H9 (cell line): ENCODE measurements around the gene TACR2. TPM values are rescaled to one million over a fixed set of nuclear protein-coding genes. Genes with fewer than 3 reads are reported as not detected.

ENCODE experiments used
- DNase-seq: peaks from one replicate; pipeline ENCODE4 v3.0.0-alpha.2; 2017
- H2AFZ ChIP-seq: one replicate; pipeline ENCODE4 v1.6.1; 2013; ENCODE audit warnings: mild to moderate bottlenecking, low read length, control low read depth, moderate library complexity
- H2AK5ac ChIP-seq: 2 replicates; pipeline ENCODE4 v1.6.1; 2013; ENCODE audit warnings: low read length, control low read depth, mixed read lengths; ENCODE audit not compliant: insufficient read length
- H2BK120ac ChIP-seq: one replicate; pipeline ENCODE4 v1.6.1; 2013; ENCODE audit warnings: low read depth, mild to moderate bottlenecking, low read length, control low read depth, inconsistent platforms; ENCODE audit not compliant: poor library complexity, severe bottlenecking
- H2BK12ac ChIP-seq: 2 replicates; pipeline ENCODE4 v1.6.1; 2013; ENCODE audit warnings: low read length, control low read depth, mixed read lengths, low read depth; ENCODE audit not compliant: insufficient read length
- H2BK15ac ChIP-seq: 2 replicates; pipeline ENCODE4 v1.6.1; 2013; ENCODE audit warnings: low read depth, low read length, control low read depth
- H2BK20ac ChIP-seq: one replicate; pipeline ENCODE4 v1.6.1; 2013; ENCODE audit warnings: low read depth, mild to moderate bottlenecking, low read length, control low read depth, inconsistent platforms; ENCODE audit not compliant: poor library complexity, severe bottlenecking
- H2BK5ac ChIP-seq: 2 replicates; pipeline ENCODE4 v1.6.1; 2013; ENCODE audit warnings: low read length, control low read depth, mixed read lengths; ENCODE audit not compliant: insufficient read length
- H3K14ac ChIP-seq: 2 replicates; pipeline ENCODE4 v1.6.1; 2013; ENCODE audit warnings: low read length, control low read depth; ENCODE audit not compliant: insufficient read depth
- H3K18ac ChIP-seq: 2 replicates; pipeline ENCODE4 v1.6.1; 2013; ENCODE audit warnings: low read depth, mild to moderate bottlenecking, mixed read lengths, low read length, control low read depth; ENCODE audit not compliant: insufficient read length
- H3K23ac ChIP-seq: 2 replicates; pipeline ENCODE4 v1.6.1; 2013; ENCODE audit warnings: low read length, control low read depth, mixed read lengths, low read depth; ENCODE audit not compliant: insufficient read length
- H3K23me2 ChIP-seq: 2 replicates; pipeline ENCODE4 v1.6.1; 2013; ENCODE audit warnings: low read depth, mild to moderate bottlenecking, mixed read lengths, low read length, control low read depth; ENCODE audit not compliant: insufficient read length, poor library complexity, severe bottlenecking
- H3K27ac ChIP-seq: 2 replicates; pipeline ENCODE4 v1.5.1; 2013; ENCODE audit warnings: low read length, control low read depth, mixed read lengths, low read depth; ENCODE audit not compliant: insufficient read length
- H3K27me3 ChIP-seq: 2 replicates; pipeline ENCODE4 v1.6.1; 2013; ENCODE audit warnings: low read length, control low read depth, inconsistent platforms; ENCODE audit not compliant: insufficient read depth
- H3K4ac ChIP-seq: 2 replicates; pipeline ENCODE4 v1.6.1; 2013; ENCODE audit warnings: low read depth, mild to moderate bottlenecking, control low read depth, inconsistent platforms, low read length, moderate library complexity
- H3K4me1 ChIP-seq: 2 replicates; pipeline ENCODE4 v1.6.1; 2013; ENCODE audit warnings: low read length, control low read depth, inconsistent platforms; ENCODE audit not compliant: insufficient read depth
- H3K4me2 ChIP-seq: 2 replicates; pipeline ENCODE4 v1.6.1; 2013; ENCODE audit warnings: low read length, control low read depth, mixed read lengths; ENCODE audit not compliant: insufficient read length, insufficient read depth
- H3K56ac ChIP-seq: 2 replicates; pipeline ENCODE4 v1.6.1; 2013; ENCODE audit warnings: low read depth, mild to moderate bottlenecking, mixed read lengths, low read length, control low read depth; ENCODE audit not compliant: insufficient read length
- H3K79me1 ChIP-seq: 2 replicates; pipeline ENCODE4 v1.6.1; 2013; ENCODE audit warnings: low read depth, mild to moderate bottlenecking, moderate library complexity, low read length, control low read depth, inconsistent platforms; ENCODE audit not compliant: insufficient read depth, poor library complexity, severe bottlenecking
- H3K79me2 ChIP-seq: 2 replicates; pipeline ENCODE4 v1.6.1; 2013; ENCODE audit warnings: low read length, control low read depth, inconsistent platforms; ENCODE audit not compliant: insufficient read depth
- H3K9ac ChIP-seq: 2 replicates; pipeline ENCODE4 v1.6.1; 2013; ENCODE audit warnings: low read length, control low read depth, mixed read lengths; ENCODE audit not compliant: insufficient read length; ENCODE audit errors: extremely low read depth
- H3K9me3 ChIP-seq: one replicate; pipeline ENCODE4 v1.6.1; 2013; ENCODE audit warnings: low read depth, low read length, inconsistent platforms; ENCODE audit not compliant: control insufficient read depth
- H3T11ph ChIP-seq: one replicate; pipeline ENCODE4 v1.6.1; 2013; ENCODE audit warnings: mild to moderate bottlenecking, low read length, control low read depth, inconsistent platforms
- H4K20me1 ChIP-seq: one replicate; pipeline ENCODE4 v1.6.1; 2013; ENCODE audit not compliant: control insufficient read depth, insufficient read length, insufficient read depth
- H4K5ac ChIP-seq: 2 replicates; pipeline ENCODE4 v1.6.1; 2013; ENCODE audit warnings: low read depth, mild to moderate bottlenecking, mixed read lengths, low read length, control low read depth; ENCODE audit not compliant: insufficient read length
- H4K8ac ChIP-seq: replicated peaks from 2 replicates; pipeline ENCODE4 v1.6.1; 2013; ENCODE audit warnings: low read length, control low read depth, mixed read lengths, low read depth; ENCODE audit not compliant: insufficient read length
- H4K91ac ChIP-seq: 2 replicates; pipeline ENCODE4 v1.6.1; 2013; ENCODE audit warnings: low read depth, mild to moderate bottlenecking, moderate library complexity, mixed read lengths, low read length, control low read depth; ENCODE audit not compliant: insufficient read length
- H3K27ac Mint-ChIP-seq, 3 experiments: 2 replicates in 2 of 3; 3 replicates in 1 of 3; pipeline ENCODE4 v1.8.0; 2020 to 2021; ENCODE audit warnings: mixed read lengths in 3 of 3, mild to moderate bottlenecking in 1 of 3, moderate library complexity in 1 of 3
- H3K27me3 Mint-ChIP-seq: 2 replicates; pipeline ENCODE4 v1.8.0; 2021; ENCODE audit warnings: low read depth, mild to moderate bottlenecking, moderate library complexity, mixed read lengths
- H3K36me3 Mint-ChIP-seq, 3 experiments: 2 replicates in 2 of 3; 3 replicates in 1 of 3; pipeline ENCODE4 v1.8.0; 2020 to 2021; ENCODE audit warnings: low read depth in 3 of 3, mixed read lengths in 3 of 3; ENCODE audit not compliant: insufficient read depth in 1 of 3
- H3K4me1 Mint-ChIP-seq, 2 experiments: 2 replicates each; pipeline ENCODE4 v1.8.0; 2020; ENCODE audit warnings: mixed read lengths in 2 of 2
- H3K4me3 Mint-ChIP-seq, 2 experiments: 2 replicates in 1 of 2; 3 replicates in 1 of 2; pipeline ENCODE4 v1.8.0; 2020 to 2021; ENCODE audit warnings: mild to moderate bottlenecking in 2 of 2, mixed read lengths in 2 of 2, moderate library complexity in 1 of 2
- H3K9me3 Mint-ChIP-seq, 2 experiments: 2 replicates in 1 of 2; 3 replicates in 1 of 2; pipeline ENCODE4 v1.8.0; 2020; ENCODE audit warnings: mild to moderate bottlenecking in 2 of 2, mixed read lengths in 2 of 2, moderate library complexity in 1 of 2
- CTCF ChIP-seq: fragments of 200-600 bp; sonication (generic); conservative IDR thresholded peaks from 3 replicates; pipeline ENCODE4 v1.8.0; 2021; ENCODE audit warnings: antibody characterized with exemption, mild to moderate bottlenecking
- WGBS: extraction: QIAGEN DNeasy Blood & Tissue Kit; methylation state at CpG from one replicate; pipeline ENCODE4 v1.1.7; 2013; ENCODE audit warnings: missing lambda C conversion rate, low lambda C conversion rate, mixed read lengths; ENCODE audit not compliant: insufficient read length; ENCODE audit errors: extremely low coverage; 5-methylcytosine and 5-hydroxymethylcytosine counted together
- total RNA-seq: library from RNA; stranded (reverse); gene quantifications from 2 replicates; pipeline ENCODE4 v1.2.1, GENCODE V29; 2021

The TACR2 gene
- total RNA-seq, 1 experiment from 2014 or later, result not detected

- no peak for DNase-seq
Measured at GRCh38 chr10:69353977-69354635, 62.6 kb downstream of the TACR2 start.

More at GRCh38 chr10:69353977-69354635, 62.6 kb downstream of the TACR2 start:
- no peaks in the 10 kb centered on the region for H3K9me3 ChIP-seq
- Mint-ChIP-seq H3K36me3 (peaks cover 8 to 28% (median 13%) of the 10 kb centered on the region in 3 experiments; a peak in 6 of 7 replicates), H3K4me3 (no peak overlapping the region), H3K9me3 (no peaks in the 10 kb centered on the region), H3K27ac (peak overlapping the region in 2 of 3 experiments; percentile 88 to 92; a peak in 4 of 7 replicates), H3K4me1 (peaks cover 25 to 29% of the 10 kb centered on the region in 2 experiments), H3K27me3 (no peaks in the 10 kb centered on the region)
- peaks cover 8% of the 10 kb centered on the region; the same call in 1 of the 2 replicates for H3K79me2 ChIP-seq
- no peaks in the 10 kb centered on the region for H3K27me3 ChIP-seq
- no peak for TF ChIP-seq CTCF
- H3K14ac ChIP-seq, result no peak overlapping the region
- H3K23ac ChIP-seq, result no peak overlapping the region
- H3K4ac ChIP-seq, result no peak overlapping the region
- H3K27ac ChIP-seq, result no peak overlapping the region
- H3K18ac ChIP-seq, result no peak overlapping the region
- no CpG with 5 or more reads among the region's 8 CpGs for WGBS
- no peaks in the 10 kb centered on the region for H3K23me2 ChIP-seq
- H2BK12ac ChIP-seq, result no peak overlapping the region
- no peak overlapping the region for H2BK5ac ChIP-seq
- H3K9ac ChIP-seq, result no peak overlapping the region
- H4K5ac ChIP-seq, result no peak overlapping the region
- no peak overlapping the region for H4K8ac ChIP-seq
- H3K79me1 ChIP-seq, result peaks cover 12% of the 10 kb centered on the region
- H4K91ac ChIP-seq, result no peak overlapping the region
- H2AK5ac ChIP-seq, result no peak overlapping the region
- H3K4me1 ChIP-seq, result no peaks in the 10 kb centered on the region; the same call in 1 of the 2 replicates
- H2AFZ ChIP-seq, result no peak overlapping the region
- H3T11ph ChIP-seq, result no peak overlapping the region
- H4K20me1 ChIP-seq, result no peaks in the 10 kb centered on the region
- H2BK120ac ChIP-seq, result no peak overlapping the region
- H3K4me2 ChIP-seq, result no peak overlapping the region
- no peak overlapping the region for H2BK15ac ChIP-seq
- no peak overlapping the region for H3K56ac ChIP-seq
- H2BK20ac ChIP-seq, result no peak overlapping the region

Other genes starting within 250 kb of the TACR2 start
- 54.3 and 57.3 TPM in 2 replicates for gene SUPV3L1, start 236.7 kb downstream of the TACR2 start, total RNA-seq
- gene HKDC1, start 196.6 kb downstream of the TACR2 start, total RNA-seq, result 0.31 TPM in 1 of 2 replicates, not detected in the other
- 98.8 and 104 TPM in 2 replicates for gene HK1, start 138.4 kb downstream of the TACR2 start, total RNA-seq
- 7.7 and 7.8 TPM in 2 replicates for gene TSPAN15, start 34.5 kb upstream of the TACR2 start, total RNA-seq
- gene NEUROG3, start 156.5 kb upstream of the TACR2 start, total RNA-seq, result not detected in 2 replicates
- gene FAM241B, start 213.3 kb upstream of the TACR2 start, total RNA-seq, result 13.7 and 14.7 TPM in 2 replicates